Esophagus squamous epithelium (tissue), 5 donors: Measurements from ENCODE around the gene PTPRN2. TPM values are rescaled to one million over a fixed set of nuclear protein-coding genes. Genes with fewer than 3 reads are reported as not detected.

ENCODE experiments used
- DNase-seq: peaks from one replicate; lab custom pipeline; 2025; lab: John Stamatoyannopoulos, UW
- H3K27ac ChIP-seq, 4 donors: fragments of 200-600 bp; sonication (generic); one replicate each; pipeline ENCODE4 v1.5.1; 2016 to 2019; ENCODE audit warnings: mild to moderate bottlenecking in 1 of 4
- H3K27me3 ChIP-seq, 4 donors: fragments of 200-600 bp; sonication (generic); 1 replicate in 3 of 4; 2 replicates in 1 of 4; pipeline versions ENCODE4 v1.5.1 to v1.6.0; 2017 to 2021; ENCODE audit warnings: antibody characterized with exemption in 1 of 4
- H3K36me3 ChIP-seq, 3 donors: fragments of 200-600 bp; sonication (generic); one replicate each; pipeline ENCODE4 v1.5.1; 2016 to 2019
- H3K4me1 ChIP-seq, 3 donors: fragments of 200-600 bp; sonication (generic); one replicate each; pipeline ENCODE4 v1.5.1; 2017 to 2019
- H3K4me3 ChIP-seq, 4 donors: fragments of 200-600 bp; sonication (generic); 1 replicate in 3 of 4; 2 replicates in 1 of 4; pipeline ENCODE4 v1.5.1; 2016 to 2019; ENCODE audit warnings: mild to moderate bottlenecking in 2 of 4, moderate library complexity in 1 of 4
- H3K9me3 ChIP-seq, 3 donors: fragments of 200-600 bp; sonication (generic); one replicate each; pipeline ENCODE4 v1.5.1; 2016 to 2019
- POLR2A ChIP-seq, 4 donors: fragments of 450-650 bp; IDR thresholded peaks; one replicate each; pipeline ENCODE4 v1.6.1; 2017; ENCODE audit warnings: antibody characterized with exemption in 4 of 4, mild to moderate bottlenecking in 4 of 4, moderate library complexity in 3 of 4
- WGBS, 2 donors: methylation state at CpG; one replicate each; pipeline ENCODE4 v1.1.5; 2018; 5-methylcytosine and 5-hydroxymethylcytosine counted together
- intact Hi-C: fragments of 100-400 bp; cut with DNase I; formaldehyde crosslinking; loops from one replicate; pipeline ENCODE4 v1.15.0; 2022
- total RNA-seq, 4 donors: library from RNA; depleted of rRNA; stranded (reverse); fragments of >200 nt; gene quantifications; one replicate each; pipeline ENCODE4 v1.1.0, GENCODE V29; 2016
- TF ChIP-seq, protein P1 (sequence below), 6 experiments: fragments of 450-650 bp in 4 of 6; fragments of 200-600 bp in 2 of 6; sonication (generic) in 2 of 6; IDR thresholded peaks; one replicate each; pipeline ENCODE4 v1.5.1; 2016 to 2019; ENCODE audit warnings: antibody characterized with exemption in 6 of 6, mild to moderate bottlenecking in 4 of 6, moderate library complexity in 4 of 6
- donor health status: DM: yes; HTN: yes; CAD: no.

PTPRN2 gene
- total RNA-seq, 4 donors from 2014 or later: 0.38 to 2.7 (median 1.0) TPM

DNA sequence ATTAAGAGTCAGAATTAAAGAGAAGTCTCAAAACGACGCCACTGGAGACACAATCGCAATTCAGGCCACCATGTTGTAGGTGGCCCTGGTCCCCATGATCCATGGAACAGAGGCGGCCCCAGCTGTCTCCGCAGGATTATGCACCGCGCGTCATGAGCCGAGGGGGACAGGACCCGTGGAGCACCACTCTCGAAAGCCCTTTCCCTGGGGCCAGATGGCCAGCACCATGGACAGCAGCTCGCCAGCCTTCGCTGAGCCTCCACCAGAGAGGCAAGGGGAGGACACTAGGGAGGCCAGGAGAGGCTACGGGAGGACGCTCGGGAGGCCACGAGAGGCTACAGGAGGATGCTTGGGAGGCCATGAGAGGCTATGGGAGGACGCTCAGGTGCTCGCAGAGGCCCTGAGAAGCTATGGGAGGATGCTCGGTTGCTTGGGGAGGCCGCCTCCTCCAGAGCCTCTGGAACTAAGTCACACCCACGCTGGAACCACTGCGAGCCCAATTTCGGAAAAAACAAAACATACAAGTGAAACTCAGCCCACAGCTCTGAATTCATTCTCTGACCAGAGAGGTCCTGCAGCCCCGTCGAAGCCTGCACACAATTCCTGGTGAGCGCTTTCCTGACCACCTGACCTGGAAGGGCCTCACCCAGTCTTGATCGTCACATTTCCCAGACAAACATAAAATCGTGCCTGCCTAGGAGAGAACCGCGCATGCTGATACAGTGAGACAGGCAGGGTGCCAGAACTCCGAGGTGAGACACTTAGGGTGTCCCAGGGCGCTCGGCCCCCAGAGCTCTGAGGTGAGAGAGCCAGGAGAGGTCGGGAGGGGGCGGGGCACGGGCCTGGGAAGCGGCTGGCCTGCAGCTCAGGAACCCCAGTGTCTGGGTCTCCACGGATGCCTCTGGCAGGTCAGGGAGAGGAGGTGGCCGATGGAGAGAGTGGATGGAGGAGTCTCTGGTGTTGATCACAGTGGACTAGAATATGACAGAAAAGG lies 224.4 kb downstream of the PTPRN2 start:
- DNase-seq: no peak
- WGBS, 2 donors: 73 to 76% methylated on average over 12 to 22 of the region's 40 CpGs
- peaks cover 0 to 13% (median 0%) of the 10 kb centered on the region in 4 donors for H3K27me3 ChIP-seq
- H3K9me3 ChIP-seq: no peaks in the 10 kb centered on the region
- H3K4me1 ChIP-seq: no peaks in the 10 kb centered on the region
- H3K4me3 ChIP-seq: no peak overlapping the region
- TF ChIP-seq, protein P1, sequence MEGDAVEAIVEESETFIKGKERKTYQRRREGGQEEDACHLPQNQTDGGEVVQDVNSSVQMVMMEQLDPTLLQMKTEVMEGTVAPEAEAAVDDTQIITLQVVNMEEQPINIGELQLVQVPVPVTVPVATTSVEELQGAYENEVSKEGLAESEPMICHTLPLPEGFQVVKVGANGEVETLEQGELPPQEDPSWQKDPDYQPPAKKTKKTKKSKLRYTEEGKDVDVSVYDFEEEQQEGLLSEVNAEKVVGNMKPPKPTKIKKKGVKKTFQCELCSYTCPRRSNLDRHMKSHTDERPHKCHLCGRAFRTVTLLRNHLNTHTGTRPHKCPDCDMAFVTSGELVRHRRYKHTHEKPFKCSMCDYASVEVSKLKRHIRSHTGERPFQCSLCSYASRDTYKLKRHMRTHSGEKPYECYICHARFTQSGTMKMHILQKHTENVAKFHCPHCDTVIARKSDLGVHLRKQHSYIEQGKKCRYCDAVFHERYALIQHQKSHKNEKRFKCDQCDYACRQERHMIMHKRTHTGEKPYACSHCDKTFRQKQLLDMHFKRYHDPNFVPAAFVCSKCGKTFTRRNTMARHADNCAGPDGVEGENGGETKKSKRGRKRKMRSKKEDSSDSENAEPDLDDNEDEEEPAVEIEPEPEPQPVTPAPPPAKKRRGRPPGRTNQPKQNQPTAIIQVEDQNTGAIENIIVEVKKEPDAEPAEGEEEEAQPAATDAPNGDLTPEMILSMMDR (IDR thresholded peaks at IDR 0.05): no peak
- TF ChIP-seq POLR2A (IDR thresholded peaks at IDR 0.05): no peak
- no peak overlapping the region for H3K27ac ChIP-seq
- H3K36me3 ChIP-seq: no peaks in the 10 kb centered on the region
- intact Hi-C loops: no loop called here

DNA sequence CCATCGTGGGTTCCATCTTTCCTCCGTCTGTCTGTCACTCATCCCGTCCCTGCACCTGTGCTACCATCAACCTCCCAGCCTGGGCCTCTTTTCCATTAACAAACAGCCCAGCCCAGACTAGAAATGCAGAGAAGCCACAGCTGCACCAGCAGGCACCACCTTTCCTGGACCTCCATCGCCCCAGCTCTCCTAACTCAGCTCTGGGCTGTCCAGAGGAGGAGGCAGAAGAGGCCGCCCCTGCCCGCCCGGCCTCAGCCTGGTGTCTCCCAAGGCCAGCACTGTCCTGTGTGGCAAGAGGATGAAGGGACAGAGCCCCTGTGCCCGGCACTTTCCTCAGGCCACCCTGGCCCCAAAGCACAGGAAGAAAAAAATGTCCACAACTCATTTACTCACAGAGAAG lies 225.6 kb downstream of the PTPRN2 start:
- Histone ChIP-seq H3K27me3 (peaks cover 0 to 15% (median 0%) of the 10 kb centered on the region in 4 donors), H3K36me3 (no peaks in the 10 kb centered on the region), H3K27ac (no peak overlapping the region), H3K9me3 (no peaks in the 10 kb centered on the region), H3K4me3 (no peak overlapping the region), H3K4me1 (no peaks in the 10 kb centered on the region)
- DNase-seq: no peak
- WGBS, 2 donors: 88 to 94% methylated on average over 5 to 8 of the region's 8 CpGs
- no peak for TF ChIP-seq POLR2A (IDR thresholded peaks at IDR 0.05)
- TF ChIP-seq, protein P1 (IDR thresholded peaks at IDR 0.05): no peak
- intact Hi-C loops: no loop called here

DNA sequence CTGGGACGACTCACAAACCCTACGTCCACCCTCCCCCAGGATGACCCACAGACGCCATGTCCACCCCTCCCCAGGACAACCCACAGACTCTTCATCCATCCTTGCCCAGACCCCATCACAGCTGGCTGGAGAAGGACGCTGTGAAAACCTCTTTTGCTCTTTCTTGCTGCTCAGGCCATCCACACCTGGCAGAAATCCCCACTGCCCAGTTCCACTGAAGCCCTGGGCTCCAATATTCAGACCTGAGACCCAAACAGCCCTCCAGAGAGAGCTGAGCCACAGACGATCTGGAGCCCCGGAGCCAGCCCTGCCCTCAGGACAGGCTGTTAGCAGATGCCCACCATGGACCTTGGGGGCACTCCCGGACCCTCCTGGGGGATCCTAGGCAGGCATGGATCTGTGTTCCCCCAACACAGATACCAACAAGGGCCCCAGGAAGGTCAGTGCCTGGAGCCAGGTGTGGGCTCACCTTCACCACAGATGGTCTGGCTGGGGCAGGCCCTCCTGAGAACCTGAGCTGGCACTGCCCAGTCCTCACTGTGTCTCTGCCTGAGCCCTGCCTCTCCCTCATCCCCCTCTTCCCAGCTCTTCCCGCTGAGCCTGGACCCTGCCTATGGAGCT lies 226.2 kb downstream of the PTPRN2 start:
- Histone ChIP-seq H3K4me3 (no peak overlapping the region), H3K9me3 (no peaks in the 10 kb centered on the region), H3K36me3 (no peaks in the 10 kb centered on the region), H3K4me1 (no peaks in the 10 kb centered on the region), H3K27me3 (peaks cover 0 to 17% (median 0%) of the 10 kb centered on the region in 4 donors), H3K27ac (no peak overlapping the region)
- no peak for TF ChIP-seq POLR2A (IDR thresholded peaks at IDR 0.05)
- TF ChIP-seq, protein P1 (IDR thresholded peaks at IDR 0.05): no peak
- intact Hi-C loops: no loop called here
- no peak for DNase-seq
- WGBS, 2 donors: 81 to 98% methylated on average over 2 of the region's 8 CpGs

DNA sequence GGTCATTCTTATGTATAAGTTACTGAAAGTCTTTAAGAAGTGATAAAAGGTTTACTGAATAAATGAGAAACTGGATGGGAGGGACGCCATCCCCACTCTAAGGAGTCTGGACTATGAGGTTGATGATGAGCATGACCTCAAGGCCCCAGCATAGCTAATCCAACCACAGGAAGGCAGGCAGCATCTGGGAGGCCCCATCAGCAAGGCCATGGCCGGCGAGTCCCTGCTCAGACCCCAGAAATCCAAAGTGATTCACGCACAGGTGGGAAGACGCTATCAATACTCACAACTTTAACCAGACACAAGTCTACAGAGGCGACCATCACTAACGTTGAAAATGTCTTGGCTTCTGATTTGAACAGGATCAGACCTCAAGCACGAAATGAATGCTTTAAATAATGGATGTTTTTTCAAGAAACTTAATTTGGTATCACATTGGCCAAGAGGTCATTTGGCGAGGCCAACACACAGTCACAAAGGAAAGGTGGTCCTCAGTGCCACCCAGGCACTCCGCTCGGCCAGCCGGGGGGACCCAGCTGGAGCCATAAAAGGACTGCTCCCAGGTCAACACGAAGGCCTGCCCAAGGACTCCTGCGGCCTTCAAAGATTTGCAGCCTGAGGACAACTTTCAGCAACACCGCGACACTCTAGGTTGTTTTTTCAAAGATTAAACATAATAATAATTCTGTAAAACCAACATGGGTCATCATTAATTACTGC lies 228.5 kb downstream of the PTPRN2 start:
- no peaks in the 10 kb centered on the region for H3K4me1 ChIP-seq
- H3K36me3 ChIP-seq: no peaks in the 10 kb centered on the region
- no peaks in the 10 kb centered on the region for H3K9me3 ChIP-seq
- H3K4me3 ChIP-seq: no peak overlapping the region
- intact Hi-C loops: loop anchor here (10.0 kb wide), 1 partner anchor 924 kb away; no protein-coding TSS in a partner anchor
- no peak overlapping the region for H3K27ac ChIP-seq
- TF ChIP-seq POLR2A (IDR thresholded peaks at IDR 0.05): no peak
- TF ChIP-seq, protein P1 (IDR thresholded peaks at IDR 0.05): no peak
- peaks cover 0 to 20% (median 0%) of the 10 kb centered on the region in 4 donors for H3K27me3 ChIP-seq
- 73 to 83% methylated on average over 13 to 14 of the region's 16 CpGs for WGBS, 2 donors
- DNase-seq: no peak
